GM23338 (cell line): Measurements from ENCODE around the gene MTHFD1L. TPM values are rescaled to one million over a fixed set of nuclear protein-coding genes. Genes with fewer than 3 reads are reported as not detected.

Experiments
- ATAC-seq: fragments of 200-7000 bp; cut with Tn5 transposase; 3 replicates; pipeline ENCODE4 v1.9.1; 2020
- DNase-seq: peaks from one replicate; pipeline ENCODE4 v3.0.0-alpha.2; 2015; ENCODE audit warnings: low spot score
- H2AFZ ChIP-seq: fragments of 200-600 bp; sonication (generic); 2 replicates; pipeline ENCODE4 v1.8.0; 2016; ENCODE audit warnings: antibody characterized with exemption, mild to moderate bottlenecking, moderate library complexity
- H3F3A ChIP-seq: fragments of 200-600 bp; sonication (generic); replicated peaks from 2 replicates; pipeline ENCODE4 v1.8.0; 2017; ENCODE audit warnings: antibody characterized with exemption, mixed run types, low read depth
- H3K27ac ChIP-seq: fragments of 200-600 bp; sonication (generic); 2 replicates; pipeline ENCODE4 v1.6.1; 2016; ENCODE audit warnings: low read depth
- H3K27me3 ChIP-seq: fragments of 200-600 bp; sonication (generic); 2 replicates; pipeline ENCODE4 v1.8.0; 2016; ENCODE audit warnings: mild to moderate bottlenecking, mixed run types, moderate library complexity; ENCODE audit not compliant: insufficient read depth
- H3K36me3 ChIP-seq: fragments of 200-600 bp; sonication (generic); 2 replicates; pipeline ENCODE4 v1.8.0; 2016; ENCODE audit warnings: mild to moderate bottlenecking; ENCODE audit not compliant: insufficient read depth
- H3K4me1 ChIP-seq: fragments of 200-600 bp; sonication (generic); 2 replicates; pipeline ENCODE4 v1.8.0; 2016; ENCODE audit warnings: mild to moderate bottlenecking, moderate library complexity; ENCODE audit not compliant: insufficient read depth
- H3K4me2 ChIP-seq: fragments of 200-600 bp; sonication (generic); 2 replicates; pipeline ENCODE4 v1.7.1; 2017; ENCODE audit warnings: mixed run types
- H3K4me3 ChIP-seq: fragments of 200-600 bp; sonication (generic); 2 replicates; pipeline ENCODE4 v1.6.1; 2016; ENCODE audit warnings: mixed run types
- H3K79me2 ChIP-seq: fragments of 200-600 bp; sonication (generic); replicated peaks from 2 replicates; pipeline ENCODE4 v1.8.0; 2017; ENCODE audit warnings: mild to moderate bottlenecking; ENCODE audit not compliant: insufficient read depth
- H3K9me2 ChIP-seq: fragments of 200-600 bp; sonication (generic); 2 replicates; pipeline ENCODE4 v1.8.0; 2017; ENCODE audit not compliant: insufficient read depth
- H4K20me1 ChIP-seq: fragments of 200-600 bp; sonication (generic); replicated peaks from 2 replicates; pipeline ENCODE4 v1.8.0; 2017; ENCODE audit warnings: mild to moderate bottlenecking; ENCODE audit not compliant: insufficient read depth
- H3K27ac Mint-ChIP-seq: 2 replicates; pipeline ENCODE4 v1.8.0; 2020; ENCODE audit warnings: inconsistent platforms, mild to moderate bottlenecking, moderate library complexity, mixed read lengths
- H3K27me3 Mint-ChIP-seq: 3 replicates; pipeline ENCODE4 v1.8.0; 2022; ENCODE audit warnings: low read depth, mild to moderate bottlenecking, moderate library complexity, mixed read lengths, inconsistent platforms; ENCODE audit not compliant: insufficient read depth, poor library complexity
- H3K36me3 Mint-ChIP-seq: 3 replicates; pipeline ENCODE4 v1.8.0; 2021; ENCODE audit warnings: low read depth, mild to moderate bottlenecking, inconsistent platforms, moderate library complexity, mixed read lengths
- H3K4me1 Mint-ChIP-seq: 3 replicates; pipeline ENCODE4 v1.8.0; 2020; ENCODE audit warnings: mild to moderate bottlenecking, inconsistent platforms, mixed read lengths
- H3K4me3 Mint-ChIP-seq: 3 replicates; pipeline ENCODE4 v1.8.0; 2021; ENCODE audit warnings: moderate library complexity, mild to moderate bottlenecking, inconsistent platforms, mixed read lengths
- H3K9me3 Mint-ChIP-seq: 3 replicates; pipeline ENCODE4 v1.8.0; 2020; ENCODE audit warnings: moderate library complexity, mild to moderate bottlenecking, inconsistent platforms, mixed read lengths
- CTCF ChIP-seq, 2 experiments: fragments of 200-600 bp in 1 of 2; sonication (generic) in 1 of 2; conservative IDR thresholded peaks; 2 replicates each; pipeline versions ENCODE4 v1.5.1 to v1.6.1; 2016 to 2017; ENCODE audit warnings: antibody characterized with exemption in 2 of 2, low read depth in 2 of 2, mild to moderate bottlenecking in 2 of 2, moderate library complexity in 1 of 2
- ETS1 ChIP-seq: IDR thresholded peaks from 2 replicates; pipeline ENCODE4 v1.6.1; 2016; ENCODE audit warnings: antibody characterized with exemption
- NANOG ChIP-seq: IDR thresholded peaks from 2 replicates; pipeline ENCODE4 v1.6.1; 2016; ENCODE audit warnings: antibody characterized with exemption, borderline replicate concordance
- REST ChIP-seq: IDR thresholded peaks from one replicate; pipeline ENCODE4 v1.6.1; 2018; ENCODE audit warnings: antibody characterized with exemption; ENCODE audit not compliant: unreplicated experiment
- STAT1 ChIP-seq: IDR thresholded peaks from one replicate; pipeline ENCODE4 v1.6.1; 2016; ENCODE audit warnings: antibody characterized with exemption; ENCODE audit not compliant: unreplicated experiment
- ZNF331 ChIP-seq: fragments of 250-450 bp; sonication (Bioruptor Pico); IDR thresholded peaks from 2 replicates; pipeline ENCODE4 v1.5.0; 2020; ENCODE audit warnings: low read depth, mild to moderate bottlenecking, moderate library complexity
- polyA plus RNA-seq: library from polyadenylated mRNA; unstranded; fragments of >200 nt; fragmentation: Nextera tagmentation; extraction: Ambion mirVana; gene quantifications from 2 replicates; pipeline ENCODE4 v1.2.1, GENCODE V29; 2016
- total RNA-seq: library from RNA; depleted of rRNA; stranded (reverse); fragments of >200 nt; shearing (Covaris generic); gene quantifications from 2 replicates; pipeline ENCODE4 v1.2.3, GENCODE V29; 2014
- TF ChIP-seq, protein P1 (sequence below): fragments of 250-450 bp; sonication (Bioruptor Pico); IDR thresholded peaks from 2 replicates; pipeline ENCODE4 v1.5.0; 2020; ENCODE audit warnings: mild to moderate bottlenecking, moderate library complexity

The MTHFD1L gene
- total and polyA plus RNA-seq, 2 experiments from 2014 or later = 53.2 to 66.8 TPM

DNA sequence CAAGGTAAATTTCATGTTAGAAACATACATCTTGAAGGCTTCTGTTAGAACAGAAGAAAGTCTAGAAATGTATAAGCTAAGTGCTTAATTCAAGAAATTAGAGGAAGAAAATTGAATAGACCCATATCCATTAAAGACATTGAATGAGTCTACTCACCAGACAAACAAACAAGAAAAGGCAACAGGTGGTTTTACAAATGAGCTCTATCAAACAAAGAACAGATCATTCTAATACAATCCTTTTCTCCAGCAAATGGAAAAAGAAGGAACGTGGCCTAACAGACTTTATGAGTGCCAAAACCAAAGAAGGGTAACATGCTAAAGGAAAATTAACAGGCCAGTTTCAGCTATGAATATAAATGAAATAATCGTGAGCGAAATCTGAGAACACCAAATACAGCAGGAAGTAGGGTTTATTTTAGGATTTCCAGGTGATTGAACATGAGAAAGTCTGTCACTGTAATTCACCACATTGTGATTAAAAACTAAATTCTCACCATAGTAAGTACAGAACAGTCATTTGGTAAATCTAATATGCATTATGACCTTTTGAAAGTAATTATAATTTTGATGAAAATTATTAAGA, 22.6 kb downstream of the MTHFD1L start:
- no peaks in the 10 kb centered on the region for H3K27me3 ChIP-seq
- Mint-ChIP-seq H3K27ac (no peak overlapping the region), H3K4me3 (no peak overlapping the region), H3K9me3 (no peaks in the 10 kb centered on the region), H3K27me3 (peaks cover 3% of the 10 kb centered on the region), H3K36me3 (peaks cover 87% of the 10 kb centered on the region), H3K4me1 (no peaks in the 10 kb centered on the region)
- no peaks in the 10 kb centered on the region for H3K9me2 ChIP-seq
- no peaks in the 10 kb centered on the region; the same call in 1 of the 2 replicates for H3F3A ChIP-seq
- TF ChIP-seq CTCF (conservative IDR thresholded peaks at IDR 0.05; ENCODE audit: low read depth in 2 of 2) (no peak), ETS1 (no peak), STAT1 (no peak), REST (no peak), ZNF331 (CRISPR knock-in tag) (no peak), NANOG (no peak)
- TF ChIP-seq, protein P1, sequence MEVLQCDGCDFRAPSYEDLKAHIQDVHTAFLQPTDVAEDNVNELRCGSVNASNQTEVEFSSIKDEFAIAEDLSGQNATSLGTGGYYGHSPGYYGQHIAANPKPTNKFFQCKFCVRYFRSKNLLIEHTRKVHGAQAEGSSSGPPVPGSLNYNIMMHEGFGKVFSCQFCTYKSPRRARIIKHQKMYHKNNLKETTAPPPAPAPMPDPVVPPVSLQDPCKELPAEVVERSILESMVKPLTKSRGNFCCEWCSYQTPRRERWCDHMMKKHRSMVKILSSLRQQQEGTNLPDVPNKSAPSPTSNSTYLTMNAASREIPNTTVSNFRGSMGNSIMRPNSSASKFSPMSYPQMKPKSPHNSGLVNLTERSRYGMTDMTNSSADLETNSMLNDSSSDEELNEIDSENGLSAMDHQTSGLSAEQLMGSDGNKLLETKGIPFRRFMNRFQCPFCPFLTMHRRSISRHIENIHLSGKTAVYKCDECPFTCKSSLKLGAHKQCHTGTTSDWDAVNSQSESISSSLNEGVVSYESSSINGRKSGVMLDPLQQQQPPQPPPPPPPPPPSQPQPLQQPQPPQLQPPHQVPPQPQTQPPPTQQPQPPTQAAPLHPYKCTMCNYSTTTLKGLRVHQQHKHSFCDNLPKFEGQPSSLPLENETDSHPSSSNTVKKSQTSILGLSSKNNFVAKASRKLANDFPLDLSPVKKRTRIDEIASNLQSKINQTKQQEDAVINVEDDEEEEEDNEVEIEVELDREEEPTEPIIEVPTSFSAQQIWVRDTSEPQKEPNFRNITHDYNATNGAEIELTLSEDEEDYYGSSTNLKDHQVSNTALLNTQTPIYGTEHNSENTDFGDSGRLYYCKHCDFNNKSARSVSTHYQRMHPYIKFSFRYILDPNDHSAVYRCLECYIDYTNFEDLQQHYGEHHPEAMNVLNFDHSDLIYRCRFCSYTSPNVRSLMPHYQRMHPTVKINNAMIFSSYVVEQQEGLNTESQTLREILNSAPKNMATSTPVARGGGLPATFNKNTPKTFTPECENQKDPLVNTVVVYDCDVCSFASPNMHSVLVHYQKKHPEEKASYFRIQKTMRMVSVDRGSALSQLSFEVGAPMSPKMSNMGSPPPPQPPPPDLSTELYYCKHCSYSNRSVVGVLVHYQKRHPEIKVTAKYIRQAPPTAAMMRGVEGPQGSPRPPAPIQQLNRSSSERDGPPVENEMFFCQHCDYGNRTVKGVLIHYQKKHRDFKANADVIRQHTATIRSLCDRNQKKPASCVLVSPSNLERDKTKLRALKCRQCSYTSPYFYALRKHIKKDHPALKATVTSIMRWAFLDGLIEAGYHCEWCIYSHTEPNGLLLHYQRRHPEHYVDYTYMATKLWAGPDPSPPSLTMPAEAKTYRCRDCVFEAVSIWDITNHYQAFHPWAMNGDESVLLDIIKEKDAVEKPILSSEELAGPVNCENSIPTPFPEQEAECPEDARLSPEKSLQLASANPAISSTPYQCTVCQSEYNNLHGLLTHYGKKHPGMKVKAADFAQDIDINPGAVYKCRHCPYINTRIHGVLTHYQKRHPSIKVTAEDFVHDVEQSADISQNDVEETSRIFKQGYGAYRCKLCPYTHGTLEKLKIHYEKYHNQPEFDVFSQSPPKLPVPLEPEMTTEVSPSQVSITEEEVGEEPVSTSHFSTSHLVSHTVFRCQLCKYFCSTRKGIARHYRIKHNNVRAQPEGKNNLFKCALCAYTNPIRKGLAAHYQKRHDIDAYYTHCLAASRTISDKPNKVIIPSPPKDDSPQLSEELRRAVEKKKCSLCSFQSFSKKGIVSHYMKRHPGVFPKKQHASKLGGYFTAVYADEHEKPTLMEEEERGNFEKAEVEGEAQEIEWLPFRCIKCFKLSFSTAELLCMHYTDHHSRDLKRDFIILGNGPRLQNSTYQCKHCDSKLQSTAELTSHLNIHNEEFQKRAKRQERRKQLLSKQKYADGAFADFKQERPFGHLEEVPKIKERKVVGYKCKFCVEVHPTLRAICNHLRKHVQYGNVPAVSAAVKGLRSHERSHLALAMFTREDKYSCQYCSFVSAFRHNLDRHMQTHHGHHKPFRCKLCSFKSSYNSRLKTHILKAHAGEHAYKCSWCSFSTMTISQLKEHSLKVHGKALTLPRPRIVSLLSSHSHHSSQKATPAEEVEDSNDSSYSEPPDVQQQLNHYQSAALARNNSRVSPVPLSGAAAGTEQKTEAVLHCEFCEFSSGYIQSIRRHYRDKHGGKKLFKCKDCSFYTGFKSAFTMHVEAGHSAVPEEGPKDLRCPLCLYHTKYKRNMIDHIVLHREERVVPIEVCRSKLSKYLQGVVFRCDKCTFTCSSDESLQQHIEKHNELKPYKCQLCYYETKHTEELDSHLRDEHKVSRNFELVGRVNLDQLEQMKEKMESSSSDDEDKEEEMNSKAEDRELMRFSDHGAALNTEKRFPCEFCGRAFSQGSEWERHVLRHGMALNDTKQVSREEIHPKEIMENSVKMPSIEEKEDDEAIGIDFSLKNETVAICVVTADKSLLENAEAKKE (CRISPR knock-in tag) = no peak
- peaks cover 43% of the 10 kb centered on the region for H3K36me3 ChIP-seq
- H3K79me2 ChIP-seq = peaks cover 6% of the 10 kb centered on the region
- no peak overlapping the region for H3K27ac ChIP-seq
- H3K4me2 ChIP-seq = no peak overlapping the region
- H3K4me3 ChIP-seq = no peak overlapping the region
- H4K20me1 ChIP-seq = no peaks in the 10 kb centered on the region; the same call in 1 of the 2 replicates
- DNase-seq (no peak), ATAC-seq (no peak)
- H3K4me1 ChIP-seq = no peaks in the 10 kb centered on the region
- no peak overlapping the region for H2AFZ ChIP-seq
